NCI-H69 (cell line): ENCODE measurements around the gene OLFM2.
"Not testable (repeated sequence)": the region's sequence is repeated elsewhere in the genome, so short reads cannot be mapped to it uniquely, and the experiment has no call there.

Experiments
- DNase-seq: peaks from one replicate; lab custom pipeline; 2025; lab: John Stamatoyannopoulos, UW

Gene OLFM2

DNA sequence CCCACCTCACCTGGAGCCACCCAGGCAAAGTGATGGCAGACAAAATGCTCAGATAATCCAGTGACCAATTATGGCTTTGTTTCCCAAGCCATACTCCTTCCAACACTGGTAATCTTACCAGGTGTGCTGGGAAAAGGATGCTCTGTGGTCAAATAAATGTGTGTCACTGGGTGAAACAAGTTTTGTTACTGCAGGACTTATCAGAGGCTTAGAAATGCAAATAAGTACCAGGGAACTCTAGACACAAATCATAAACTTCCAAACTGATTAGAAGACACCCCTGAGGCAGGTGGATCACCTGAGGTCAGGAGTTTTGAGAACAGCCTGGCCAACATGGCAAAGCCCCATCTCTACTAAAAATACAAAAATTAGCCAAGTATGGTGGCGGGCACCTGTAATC, 74.8 kb downstream of the OLFM2 start:
- DNase-seq, result no peak

- no peak for DNase-seq
These were observed 75.9 kb downstream of the OLFM2 start for GRCh38 chr19:9860407-9860806.

DNA sequence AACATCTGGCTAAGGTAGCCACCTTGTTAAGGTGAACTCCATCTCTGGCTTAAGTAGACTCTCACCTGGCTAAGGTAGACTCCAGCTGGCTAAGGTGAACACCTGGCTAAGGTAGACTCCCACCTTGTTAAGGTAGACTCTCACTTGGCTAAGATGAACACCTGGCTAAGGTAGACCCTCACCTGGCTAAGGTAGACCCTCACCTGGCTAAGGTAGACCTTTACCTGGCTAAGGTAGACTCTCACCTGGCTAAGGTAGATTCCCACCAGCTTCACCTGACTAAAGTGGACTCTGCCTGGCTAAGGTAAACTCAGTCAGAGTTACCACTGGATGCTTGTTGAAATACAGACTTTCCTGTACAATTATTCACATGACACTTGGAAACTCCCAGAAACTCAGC, 77.5 kb downstream of the OLFM2 start:
- DNase-seq, result no peak

DNA sequence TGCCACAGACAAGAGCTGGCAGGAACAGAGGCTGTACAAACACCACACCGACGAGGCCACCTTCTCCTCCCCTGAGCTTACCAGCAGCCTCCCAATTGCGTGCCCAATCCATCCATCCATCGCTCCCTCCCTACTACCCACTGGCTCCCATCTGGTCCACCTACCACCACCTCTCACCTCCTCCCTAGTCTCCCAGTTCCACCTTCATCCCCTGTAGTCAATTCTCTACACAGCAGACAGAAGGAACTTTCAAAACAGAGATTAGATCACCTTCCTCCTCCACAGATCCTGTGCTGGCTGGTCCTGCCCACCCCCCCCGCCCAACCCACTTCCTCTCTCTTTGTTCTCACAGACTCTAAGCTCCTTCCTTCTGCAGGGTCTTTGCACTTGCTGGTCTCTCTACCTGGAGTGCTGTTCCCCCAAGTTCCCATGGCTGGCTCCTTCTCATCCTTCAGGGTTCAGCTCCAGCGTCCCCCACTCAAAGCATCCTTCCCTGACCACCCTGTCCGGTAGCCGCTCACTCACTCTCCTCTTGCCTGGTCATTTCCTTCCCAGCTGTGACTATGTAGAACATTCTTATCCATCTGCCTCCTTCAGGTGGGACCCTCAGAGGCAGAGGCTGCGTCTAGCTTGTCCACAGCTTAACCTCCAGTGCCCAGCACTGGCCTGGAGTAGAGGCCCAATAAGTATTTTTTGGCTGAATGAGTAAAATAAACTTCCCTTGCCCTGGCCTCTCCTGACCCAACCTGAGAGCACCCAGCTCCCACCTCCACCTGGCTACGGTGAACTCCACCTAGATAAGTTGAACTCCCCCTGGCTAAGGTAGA, 78.2 kb downstream of the OLFM2 start:
- no peak for DNase-seq

GRCh38 chr19:9857076-9857721, 79.1 kb downstream of the OLFM2 start:
- DNase-seq, result no peak

GRCh38 chr19:9856609-9857008, 79.7 kb downstream of the OLFM2 start:
- DNase-seq, result no peak

DNA sequence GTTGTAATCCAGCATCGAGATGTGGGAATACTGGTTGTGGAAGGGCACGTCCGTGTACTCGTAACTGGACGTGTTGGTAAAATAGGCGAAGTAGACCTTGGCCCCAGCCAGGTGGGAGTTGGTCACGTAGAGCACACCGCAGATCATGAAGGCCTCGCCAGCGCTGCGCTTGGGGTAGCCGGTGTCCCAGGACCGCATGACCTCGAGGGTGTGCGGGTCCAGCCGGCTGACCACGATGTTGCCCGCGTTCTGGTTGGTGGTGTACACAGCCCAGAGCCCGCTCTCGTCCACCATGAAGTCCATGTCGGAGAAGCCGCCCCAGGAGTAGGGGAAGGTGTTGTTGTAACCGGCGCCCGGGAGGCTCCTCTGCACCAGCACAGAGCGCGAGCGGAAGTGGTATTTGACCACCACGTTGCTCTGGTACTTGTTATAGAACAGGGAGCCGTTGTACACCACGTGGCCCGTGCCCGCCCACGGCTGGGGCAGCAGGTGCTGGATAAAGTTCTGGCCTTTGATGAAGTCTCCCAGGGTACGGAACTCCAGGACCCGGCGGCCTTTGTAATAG, 82.0 kb downstream of the OLFM2 start:
- no peak for DNase-seq

- peak; percentile 82 for DNase-seq
These were observed 85.9 kb downstream of the OLFM2 start for GRCh38 chr19:9850235-9850959.

DNA sequence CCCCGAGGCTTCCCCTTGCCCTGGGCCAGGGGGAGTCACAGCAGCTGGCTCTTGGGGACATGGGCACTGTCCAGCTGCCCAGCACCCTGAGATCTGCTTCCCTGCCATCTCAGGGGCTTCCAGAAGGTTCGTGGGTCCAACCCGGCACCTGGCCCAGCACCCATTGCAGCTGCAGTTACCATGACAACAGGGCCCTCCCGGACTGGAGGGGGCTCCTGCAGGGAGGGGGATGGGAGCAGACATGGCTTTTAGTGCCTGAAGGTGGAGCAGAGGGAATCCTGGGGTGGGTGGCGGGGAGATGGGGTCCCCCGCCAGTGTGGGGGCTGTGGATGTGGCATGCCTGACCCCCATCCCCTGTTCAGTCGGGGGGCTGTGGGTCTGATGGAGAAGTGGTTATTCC, 86.5 kb downstream of the OLFM2 start:
- DNase-seq, result no peak

GRCh38 chr19:9848762-9849161, 87.6 kb downstream of the OLFM2 start:
- DNase-seq, result peak; percentile 51

DNA sequence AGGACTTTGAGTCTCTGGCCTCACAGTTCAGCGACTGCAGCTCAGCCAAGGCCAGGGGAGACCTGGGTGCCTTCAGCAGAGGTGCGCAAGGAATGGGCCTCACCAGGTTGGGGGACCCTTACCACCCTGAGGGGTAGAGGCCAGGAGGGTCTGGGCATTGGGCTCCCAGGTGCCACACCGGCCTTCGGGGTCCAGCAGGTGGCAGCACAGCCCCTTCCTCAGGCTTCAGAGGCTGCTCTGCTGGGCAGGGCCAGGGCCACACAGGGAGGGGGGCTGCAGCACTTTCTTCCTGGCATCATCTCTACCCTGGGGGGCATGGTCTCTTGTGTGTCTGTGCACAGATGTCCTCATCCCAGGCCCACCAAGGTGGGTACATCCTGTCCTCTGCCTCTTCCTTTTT, 88.3 kb downstream of the OLFM2 start:
- peak; percentile 45 for DNase-seq

- DNase-seq, result peak; percentile 28
These were observed 89.1 kb downstream of the OLFM2 start for GRCh38 chr19:9847087-9847671.

DNA sequence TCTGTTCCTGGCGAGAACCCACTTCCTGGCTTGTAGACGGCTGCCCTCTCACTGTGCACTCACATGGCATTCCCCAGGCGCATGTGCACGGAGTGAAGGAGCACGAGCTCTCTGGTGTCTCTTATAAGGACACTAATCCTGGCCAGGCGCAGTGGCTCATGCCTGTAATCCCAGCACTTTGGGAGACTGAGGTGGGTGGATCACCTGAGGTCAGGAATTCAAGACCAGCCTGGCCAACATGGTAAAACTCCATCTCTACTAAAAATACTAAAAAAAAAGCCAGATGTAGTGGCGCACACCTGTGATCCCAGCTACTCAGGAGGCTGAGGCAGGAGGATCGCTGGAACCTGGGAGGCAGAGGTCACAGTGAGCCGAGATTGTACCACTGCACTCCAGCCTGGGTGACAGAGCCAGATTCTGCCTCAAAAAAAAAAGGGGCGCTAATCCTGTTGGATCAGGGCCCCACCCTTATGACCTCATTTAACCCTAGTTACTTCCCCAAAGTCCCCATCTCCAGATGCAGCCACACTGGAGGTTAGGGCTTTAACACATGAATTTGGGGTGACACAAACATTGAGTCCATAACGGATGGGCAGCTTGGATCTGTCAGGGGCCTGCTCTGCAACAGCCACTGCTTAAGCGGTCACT, 92.6 kb downstream of the OLFM2 start:
- DNase-seq, result not testable (repeated sequence)

GRCh38 chr19:9842834-9843625, 93.3 kb downstream of the OLFM2 start:
- DNase-seq, result no peak

DNA sequence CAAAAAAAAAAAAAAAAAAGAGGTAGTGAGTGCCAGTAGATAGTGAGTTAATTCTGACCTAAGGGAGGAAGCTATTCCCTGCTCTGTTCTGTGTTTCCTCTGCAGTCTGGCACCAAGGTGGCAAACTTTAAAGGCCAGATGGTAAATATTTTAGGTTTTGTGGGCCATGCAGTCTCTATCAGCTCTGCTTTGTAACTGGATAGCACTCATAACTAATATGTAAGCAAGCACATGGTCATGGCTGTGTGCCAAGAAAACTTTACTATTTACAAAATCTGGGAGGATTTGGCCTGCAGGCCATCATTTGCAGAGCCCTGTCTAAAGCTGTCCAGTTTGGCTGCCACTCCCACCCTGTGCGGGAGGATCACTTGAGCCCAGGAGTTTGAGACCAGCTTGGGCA, 96.9 kb downstream of the OLFM2 start:
- DNase-seq, result peak; percentile 59

- no peak for DNase-seq
These were observed 98.0 kb downstream of the OLFM2 start for GRCh38 chr19:9838324-9838723.

DNA sequence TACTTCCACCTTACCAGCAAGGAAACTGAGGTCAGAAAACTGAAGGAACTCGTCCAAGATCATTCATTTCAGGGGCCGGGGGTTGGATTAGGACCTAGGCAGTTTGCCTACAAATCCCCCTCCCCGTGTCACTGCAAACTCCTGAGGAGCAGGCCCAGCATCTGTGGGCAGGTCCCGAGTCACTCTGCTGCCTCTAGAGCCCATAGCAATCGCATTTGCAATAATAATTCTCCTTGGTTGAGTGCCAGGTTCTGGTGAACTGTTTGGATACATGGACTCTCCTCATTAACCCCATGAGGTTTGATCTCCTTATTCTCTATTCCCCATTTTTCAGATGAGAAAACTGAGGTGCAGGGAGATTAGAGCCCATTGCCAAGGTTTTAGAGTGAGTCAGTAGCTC, 100.3 kb downstream of the OLFM2 start:
- DNase-seq, result peak; percentile 44

DNA sequence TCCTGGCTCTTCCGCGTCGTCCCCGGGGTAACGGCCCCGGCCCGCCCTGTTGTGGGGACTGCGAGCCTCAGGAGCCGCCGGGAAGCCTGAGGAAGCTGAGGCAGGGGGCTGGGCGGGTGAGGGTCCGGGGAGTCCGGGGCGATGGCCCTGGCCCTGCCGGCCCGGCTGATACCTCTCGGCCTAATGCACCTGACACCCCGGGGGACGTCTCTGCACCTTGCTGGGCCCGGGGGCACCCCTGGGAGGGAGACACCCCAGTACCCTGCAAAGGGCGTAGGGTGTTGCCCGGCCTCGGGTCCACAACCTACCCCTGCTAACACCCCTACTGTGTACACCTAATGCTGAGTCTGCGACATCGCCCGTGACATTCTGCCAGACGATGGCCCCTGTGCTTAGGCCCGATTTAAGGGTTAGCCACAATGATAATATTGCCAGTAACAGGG, 100.8 kb downstream of the OLFM2 start:
- no peak for DNase-seq

- peak; percentile 100 for DNase-seq
These were observed 101.4 kb downstream of the OLFM2 start, which contains the start of gene PIN1 for GRCh38 chr19:9834726-9835506. Gene PIN1 (plus strand): TSS chr19:9835318. CDS start chr19:9835345, 27 bp downstream.

DNA sequence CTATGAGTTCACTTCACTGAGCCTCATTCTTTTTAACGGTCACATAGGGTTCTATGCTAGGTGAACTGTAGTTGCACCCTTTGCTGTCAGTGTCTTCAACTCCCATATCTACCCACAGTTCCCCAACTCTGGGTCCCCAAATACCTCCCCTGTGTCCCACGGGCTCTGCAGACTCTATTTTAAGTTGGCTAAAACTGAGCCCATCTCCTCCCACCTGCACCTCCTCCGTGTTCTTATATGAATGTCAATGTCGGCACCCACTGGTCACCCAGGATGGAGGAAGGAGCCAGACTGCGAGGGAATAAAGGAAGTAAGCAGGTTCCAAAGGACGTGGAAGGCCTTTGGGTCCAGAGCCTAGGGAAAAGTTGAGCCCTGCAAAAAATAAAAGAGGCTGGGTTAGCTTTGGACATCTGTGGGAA, 102.0 kb downstream of the OLFM2 start:
- no peak for DNase-seq
